Liver (tissue), 9 donors: Measurements from ENCODE around the gene PTPRN2. TPM values are rescaled to one million over a fixed set of nuclear protein-coding genes. Genes with fewer than 3 reads are reported as not detected.

ENCODE experiments used
- DNase-seq: peaks from one replicate; pipeline ENCODE4 v3.0.0-alpha.2; 2017; ENCODE audit warnings: low spot score
- H3K27ac ChIP-seq, 2 donors: one replicate each; pipeline ENCODE4 v1.7.0; 2013; ENCODE audit warnings: inconsistent platforms in 2 of 2, low read length in 2 of 2, control low read depth in 1 of 2, low read depth in 1 of 2, mild to moderate bottlenecking in 1 of 2
- H3K27me3 ChIP-seq, 4 donors: one replicate each; pipeline versions ENCODE4 v1.6.1 to v1.7.0; 2013; ENCODE audit warnings: low read length in 3 of 4, inconsistent platforms in 1 of 4, mild to moderate bottlenecking in 1 of 4, moderate library complexity in 1 of 4; ENCODE audit not compliant: control insufficient read depth in 4 of 4, insufficient read depth in 4 of 4
- H3K36me3 ChIP-seq, 4 donors: one replicate each; pipeline versions ENCODE4 v1.6.1 to v1.7.0; 2013; ENCODE audit warnings: low read length in 3 of 4, mild to moderate bottlenecking in 3 of 4, low read depth in 1 of 4, moderate library complexity in 1 of 4; ENCODE audit not compliant: control insufficient read depth in 4 of 4, insufficient read depth in 3 of 4
- H3K4me1 ChIP-seq, 4 donors: one replicate each; pipeline versions ENCODE4 v1.6.1 to v1.7.0; 2013; ENCODE audit warnings: low read length in 3 of 4, mild to moderate bottlenecking in 3 of 4, moderate library complexity in 1 of 4; ENCODE audit not compliant: control insufficient read depth in 4 of 4, insufficient read depth in 4 of 4
- H3K4me3 ChIP-seq, 3 donors: one replicate each; pipeline versions ENCODE4 v1.6.1 to v1.7.0; 2013; ENCODE audit warnings: low read length in 3 of 3, control low read depth in 1 of 3, low read depth in 1 of 3, mild to moderate bottlenecking in 1 of 3
- H3K9ac ChIP-seq, 2 donors: one replicate each; pipeline ENCODE4 v1.7.0; 2013; ENCODE audit warnings: low read length in 2 of 2, mild to moderate bottlenecking in 2 of 2, moderate library complexity in 2 of 2, control low read depth in 1 of 2, low read depth in 1 of 2
- H3K9me3 ChIP-seq, 4 donors: one replicate each; pipeline versions ENCODE4 v1.6.1 to v1.7.0; 2013; ENCODE audit warnings: low read length in 3 of 4; ENCODE audit not compliant: control insufficient read depth in 4 of 4
- EGR1 ChIP-seq, 2 donors: IDR thresholded peaks; 2 replicates each; pipeline ENCODE4 v1.6.1; 2016 to 2018; ENCODE audit warnings: antibody characterized with exemption in 2 of 2, low read depth in 2 of 2
- FOXA1 ChIP-seq: IDR thresholded peaks from 2 replicates; pipeline ENCODE4 v1.6.1; 2016; ENCODE audit warnings: antibody characterized with exemption
- FOXA2 ChIP-seq: IDR thresholded peaks from 2 replicates; pipeline ENCODE4 v1.6.1; 2016; ENCODE audit warnings: antibody characterized with exemption
- GABPA ChIP-seq, 2 donors: IDR thresholded peaks in 1 of 2; conservative IDR thresholded peaks in 1 of 2; 2 replicates each; pipeline ENCODE4 v1.6.1; 2016; ENCODE audit warnings: antibody characterized with exemption in 2 of 2, mild to moderate bottlenecking in 1 of 2, moderate library complexity in 1 of 2
- HNF4A ChIP-seq, 2 donors: conservative IDR thresholded peaks; 2 replicates each; pipeline ENCODE4 v1.6.1; 2016; ENCODE audit warnings: antibody characterized with exemption in 2 of 2, mild to moderate bottlenecking in 2 of 2
- HNF4G ChIP-seq: IDR thresholded peaks from 2 replicates; pipeline ENCODE4 v1.6.1; 2016; ENCODE audit warnings: antibody characterized with exemption
- JUND ChIP-seq, 2 donors: IDR thresholded peaks; 2 replicates each; pipeline ENCODE4 v1.6.1; 2016; ENCODE audit warnings: antibody characterized with exemption in 2 of 2
- MAX ChIP-seq: IDR thresholded peaks from 2 replicates; pipeline ENCODE4 v1.6.1; 2016; ENCODE audit warnings: antibody characterized with exemption
- NR2F2 ChIP-seq: IDR thresholded peaks from 2 replicates; pipeline ENCODE4 v1.6.1; 2016; ENCODE audit warnings: antibody characterized with exemption
- RAD21 ChIP-seq, 2 donors: IDR thresholded peaks; 2 replicates each; pipeline ENCODE4 v1.6.1; 2016; ENCODE audit warnings: antibody characterized with exemption in 2 of 2, mild to moderate bottlenecking in 2 of 2
- RXRA ChIP-seq, 2 donors: IDR thresholded peaks; 2 replicates each; pipeline ENCODE4 v1.6.1; 2017 to 2018; ENCODE audit warnings: antibody characterized with exemption in 2 of 2, mild to moderate bottlenecking in 1 of 2
- SP1 ChIP-seq: IDR thresholded peaks from 2 replicates; pipeline ENCODE4 v1.6.1; 2018; ENCODE audit warnings: antibody characterized with exemption, mild to moderate bottlenecking
- TAF1 ChIP-seq: conservative IDR thresholded peaks from 2 replicates; pipeline ENCODE4 v1.6.1; 2016; ENCODE audit warnings: antibody characterized with exemption, mild to moderate bottlenecking
- YY1 ChIP-seq: IDR thresholded peaks from 2 replicates; pipeline ENCODE4 v1.6.1; 2016; ENCODE audit warnings: antibody characterized with exemption, mild to moderate bottlenecking
- WGBS: extraction: QIAGEN DNeasy Blood & Tissue Kit; methylation state at CpG from one replicate; pipeline ENCODE4 v1.1.7; 2013; 5-methylcytosine and 5-hydroxymethylcytosine counted together
- polyA plus RNA-seq, 2 donors: library from polyadenylated mRNA; stranded (reverse) in 1 of 2; unstranded in 1 of 2; fragments of 200-250 nt in 1 of 2; fragments of >200 nt in 1 of 2; fragmentation: Nextera tagmentation in 1 of 2; extraction: Ambion mirVana in 1 of 2; gene quantifications; one replicate each; pipeline versions ENCODE4 v1.2.1 to v1.2.3, GENCODE V29; 2013 to 2015
- total RNA-seq, 2 donors: library from RNA; depleted of rRNA; stranded (reverse); fragments of >200 nt; gene quantifications; one replicate each; pipeline ENCODE4 v1.2.3, GENCODE V29; 2014
- TF ChIP-seq, protein P1 (sequence below): fragments of 150-350 bp; IDR thresholded peaks from 2 replicates; pipeline ENCODE4 v1.5.1; 2017; ENCODE audit warnings: improper control_type of control experiment, low read depth, low read length; ENCODE audit not compliant: missing input control
- TF ChIP-seq, protein P2 (sequence below): IDR thresholded peaks from 2 replicates; pipeline ENCODE4 v1.6.1; 2016; ENCODE audit warnings: antibody characterized with exemption
- TF ChIP-seq, protein P3 (sequence below): IDR thresholded peaks from 2 replicates; pipeline ENCODE4 v1.6.1; 2016; ENCODE audit warnings: antibody characterized with exemption, mild to moderate bottlenecking
- TF ChIP-seq, protein P4 (sequence below): IDR thresholded peaks from 2 replicates; pipeline ENCODE4 v1.6.1; 2016; ENCODE audit warnings: antibody characterized with exemption
- donor health status: healthy.
- donor health status: healthy.
- donor health status: healthy.
- donor health status: healthy.
- donor health status: healthy.

PTPRN2 gene
- total and polyA plus RNA-seq, 4 donors = 0.75 to 1.9 (median 1.1) TPM

DNA sequence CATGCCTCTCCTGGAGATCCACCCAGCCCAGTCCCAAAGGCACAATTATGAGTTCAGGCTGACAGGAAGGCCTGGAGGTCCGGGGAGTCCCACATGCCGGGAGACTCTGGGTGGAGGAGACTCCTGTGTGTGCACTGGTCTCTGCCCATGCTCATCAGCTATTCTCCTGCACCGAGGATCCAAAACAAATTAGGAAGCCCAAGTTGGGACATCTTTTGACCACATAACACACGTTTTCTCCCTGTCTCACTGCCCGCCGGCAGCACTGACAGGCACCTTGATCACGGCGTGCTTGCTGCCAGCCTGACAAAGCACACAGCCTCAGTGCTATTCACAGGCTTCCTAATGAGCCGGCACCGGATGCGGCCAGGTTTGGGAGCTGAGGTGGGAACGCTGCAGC, 412.7 kb downstream of the PTPRN2 start:
- H3K27ac ChIP-seq = no peak overlapping the region
- 89% methylated on average over 12 of the region's 12 CpGs for WGBS
- no peak overlapping the region for H3K9ac ChIP-seq
- no peak for DNase-seq
- H3K36me3 ChIP-seq = no peaks in the 10 kb centered on the region
- H3K4me3 ChIP-seq = no peak overlapping the region
- H3K4me1 ChIP-seq = no peaks in the 10 kb centered on the region
- peaks cover 0 to 2% (median 0%) of the 10 kb centered on the region in 4 donors for H3K27me3 ChIP-seq
- TF ChIP-seq RAD21 (IDR thresholded peaks at IDR 0.05) (no peak), TAF1 (no peak), NR2F2 (no peak), EGR1 (IDR thresholded peaks at IDR 0.05; ENCODE audit: low read depth in 2 of 2) (no peak), RXRA (IDR thresholded peaks at IDR 0.05) (no peak), YY1 (no peak)
- TF ChIP-seq, protein P1, sequence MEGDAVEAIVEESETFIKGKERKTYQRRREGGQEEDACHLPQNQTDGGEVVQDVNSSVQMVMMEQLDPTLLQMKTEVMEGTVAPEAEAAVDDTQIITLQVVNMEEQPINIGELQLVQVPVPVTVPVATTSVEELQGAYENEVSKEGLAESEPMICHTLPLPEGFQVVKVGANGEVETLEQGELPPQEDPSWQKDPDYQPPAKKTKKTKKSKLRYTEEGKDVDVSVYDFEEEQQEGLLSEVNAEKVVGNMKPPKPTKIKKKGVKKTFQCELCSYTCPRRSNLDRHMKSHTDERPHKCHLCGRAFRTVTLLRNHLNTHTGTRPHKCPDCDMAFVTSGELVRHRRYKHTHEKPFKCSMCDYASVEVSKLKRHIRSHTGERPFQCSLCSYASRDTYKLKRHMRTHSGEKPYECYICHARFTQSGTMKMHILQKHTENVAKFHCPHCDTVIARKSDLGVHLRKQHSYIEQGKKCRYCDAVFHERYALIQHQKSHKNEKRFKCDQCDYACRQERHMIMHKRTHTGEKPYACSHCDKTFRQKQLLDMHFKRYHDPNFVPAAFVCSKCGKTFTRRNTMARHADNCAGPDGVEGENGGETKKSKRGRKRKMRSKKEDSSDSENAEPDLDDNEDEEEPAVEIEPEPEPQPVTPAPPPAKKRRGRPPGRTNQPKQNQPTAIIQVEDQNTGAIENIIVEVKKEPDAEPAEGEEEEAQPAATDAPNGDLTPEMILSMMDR = no peak
- peaks cover 0 to 6% (median 4%) of the 10 kb centered on the region in 4 donors for H3K9me3 ChIP-seq

DNA sequence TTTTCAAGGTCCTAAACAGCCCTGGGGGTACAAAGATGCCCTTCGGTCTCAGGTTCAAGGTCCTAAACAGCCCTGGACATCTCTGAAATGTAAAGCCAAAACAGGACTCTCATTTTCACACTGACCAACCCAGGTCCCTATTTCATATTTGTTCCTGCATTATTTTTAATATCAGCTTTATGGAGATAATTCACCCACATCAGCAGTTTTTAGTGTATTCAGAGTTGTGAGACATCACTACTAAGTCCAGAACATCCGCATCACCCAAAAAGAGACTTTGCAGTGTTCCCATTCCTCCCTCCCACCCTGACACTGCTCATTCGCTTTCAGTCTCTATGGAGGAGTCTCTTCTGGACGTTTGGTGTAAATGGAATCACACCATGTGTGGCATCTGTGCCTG, 420.2 kb downstream of the PTPRN2 start:
- H3K9ac ChIP-seq = no peak overlapping the region
- no peaks in the 10 kb centered on the region for H3K36me3 ChIP-seq
- no peak for TF ChIP-seq GABPA (IDR thresholded peaks at IDR 0.05 in 1 of 2, conservative IDR thresholded peaks at IDR 0.05 in 1 of 2)
- TF ChIP-seq, protein P2, sequence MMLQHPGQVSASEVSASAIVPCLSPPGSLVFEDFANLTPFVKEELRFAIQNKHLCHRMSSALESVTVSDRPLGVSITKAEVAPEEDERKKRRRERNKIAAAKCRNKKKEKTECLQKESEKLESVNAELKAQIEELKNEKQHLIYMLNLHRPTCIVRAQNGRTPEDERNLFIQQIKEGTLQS = no peak
- no peak for TF ChIP-seq NR2F2
- no peak for TF ChIP-seq RXRA (IDR thresholded peaks at IDR 0.05)
- no peak for TF ChIP-seq YY1
- TF ChIP-seq HNF4G = no peak
- TF ChIP-seq FOXA2 = no peak
- TF ChIP-seq, protein P3, sequence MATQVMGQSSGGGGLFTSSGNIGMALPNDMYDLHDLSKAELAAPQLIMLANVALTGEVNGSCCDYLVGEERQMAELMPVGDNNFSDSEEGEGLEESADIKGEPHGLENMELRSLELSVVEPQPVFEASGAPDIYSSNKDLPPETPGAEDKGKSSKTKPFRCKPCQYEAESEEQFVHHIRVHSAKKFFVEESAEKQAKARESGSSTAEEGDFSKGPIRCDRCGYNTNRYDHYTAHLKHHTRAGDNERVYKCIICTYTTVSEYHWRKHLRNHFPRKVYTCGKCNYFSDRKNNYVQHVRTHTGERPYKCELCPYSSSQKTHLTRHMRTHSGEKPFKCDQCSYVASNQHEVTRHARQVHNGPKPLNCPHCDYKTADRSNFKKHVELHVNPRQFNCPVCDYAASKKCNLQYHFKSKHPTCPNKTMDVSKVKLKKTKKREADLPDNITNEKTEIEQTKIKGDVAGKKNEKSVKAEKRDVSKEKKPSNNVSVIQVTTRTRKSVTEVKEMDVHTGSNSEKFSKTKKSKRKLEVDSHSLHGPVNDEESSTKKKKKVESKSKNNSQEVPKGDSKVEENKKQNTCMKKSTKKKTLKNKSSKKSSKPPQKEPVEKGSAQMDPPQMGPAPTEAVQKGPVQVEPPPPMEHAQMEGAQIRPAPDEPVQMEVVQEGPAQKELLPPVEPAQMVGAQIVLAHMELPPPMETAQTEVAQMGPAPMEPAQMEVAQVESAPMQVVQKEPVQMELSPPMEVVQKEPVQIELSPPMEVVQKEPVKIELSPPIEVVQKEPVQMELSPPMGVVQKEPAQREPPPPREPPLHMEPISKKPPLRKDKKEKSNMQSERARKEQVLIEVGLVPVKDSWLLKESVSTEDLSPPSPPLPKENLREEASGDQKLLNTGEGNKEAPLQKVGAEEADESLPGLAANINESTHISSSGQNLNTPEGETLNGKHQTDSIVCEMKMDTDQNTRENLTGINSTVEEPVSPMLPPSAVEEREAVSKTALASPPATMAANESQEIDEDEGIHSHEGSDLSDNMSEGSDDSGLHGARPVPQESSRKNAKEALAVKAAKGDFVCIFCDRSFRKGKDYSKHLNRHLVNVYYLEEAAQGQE = no peak
- TF ChIP-seq SP1 = no peak
- no peak for TF ChIP-seq FOXA1
- TF ChIP-seq, protein P1 = no peak
- no peak for TF ChIP-seq MAX
- TF ChIP-seq JUND (IDR thresholded peaks at IDR 0.05) = no peak
- no peak for TF ChIP-seq TAF1
- no peak for TF ChIP-seq HNF4A (conservative IDR thresholded peaks at IDR 0.05)
- TF ChIP-seq, protein P4, sequence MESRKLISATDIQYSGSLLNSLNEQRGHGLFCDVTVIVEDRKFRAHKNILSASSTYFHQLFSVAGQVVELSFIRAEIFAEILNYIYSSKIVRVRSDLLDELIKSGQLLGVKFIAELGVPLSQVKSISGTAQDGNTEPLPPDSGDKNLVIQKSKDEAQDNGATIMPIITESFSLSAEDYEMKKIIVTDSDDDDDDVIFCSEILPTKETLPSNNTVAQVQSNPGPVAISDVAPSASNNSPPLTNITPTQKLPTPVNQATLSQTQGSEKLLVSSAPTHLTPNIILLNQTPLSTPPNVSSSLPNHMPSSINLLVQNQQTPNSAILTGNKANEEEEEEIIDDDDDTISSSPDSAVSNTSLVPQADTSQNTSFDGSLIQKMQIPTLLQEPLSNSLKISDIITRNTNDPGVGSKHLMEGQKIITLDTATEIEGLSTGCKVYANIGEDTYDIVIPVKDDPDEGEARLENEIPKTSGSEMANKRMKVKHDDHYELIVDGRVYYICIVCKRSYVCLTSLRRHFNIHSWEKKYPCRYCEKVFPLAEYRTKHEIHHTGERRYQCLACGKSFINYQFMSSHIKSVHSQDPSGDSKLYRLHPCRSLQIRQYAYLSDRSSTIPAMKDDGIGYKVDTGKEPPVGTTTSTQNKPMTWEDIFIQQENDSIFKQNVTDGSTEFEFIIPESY = no peak
- no peak for TF ChIP-seq EGR1 (IDR thresholded peaks at IDR 0.05; ENCODE audit: low read depth in 2 of 2)
- no peak for TF ChIP-seq RAD21 (IDR thresholded peaks at IDR 0.05)
- DNase-seq = no peak
- H3K27ac ChIP-seq = no peak overlapping the region
- H3K27me3 ChIP-seq = peaks cover 0 to 2% (median 0%) of the 10 kb centered on the region in 4 donors
- no peak overlapping the region for H3K4me3 ChIP-seq
- 67% methylated on average over 4 of the region's 4 CpGs for WGBS
- H3K9me3 ChIP-seq = peaks cover 0 to 2% (median 0%) of the 10 kb centered on the region in 4 donors
- H3K4me1 ChIP-seq = no peaks in the 10 kb centered on the region
